HG02840 (cell line): Measurements from ENCODE around the gene KRT81.
"Not testable (repeated sequence)": the region's sequence is repeated elsewhere in the genome, so short reads cannot be mapped to it uniquely, and the experiment has no call there.

Source experiments
- ATAC-seq: cut with Tn5 transposase; IDR thresholded peaks from one replicate; pipeline ENCODE4 v1.9.1; 2021; ENCODE audit warnings: mild to moderate bottlenecking, moderate library complexity, moderate number of reproducible peaks; ENCODE audit not compliant: unreplicated experiment, low FRiP score

KRT81 gene

GRCh38 chr12:52278575-52279421 lies 12.5 kb downstream of the KRT81 start:
- no peak for ATAC-seq

- no peak for ATAC-seq
Measured at GRCh38 chr12:52277486-52278245, 13.7 kb downstream of the KRT81 start.

GRCh38 chr12:52275686-52276085 lies 15.6 kb downstream of the KRT81 start:
- no peak for ATAC-seq

- no peak for ATAC-seq
Measured at GRCh38 chr12:52274521-52275120, 16.7 kb downstream of the KRT81 start, which contains the start of gene KRT86. Gene KRT86 (plus strand): TSS chr12:52274645. CDS start chr12:52301917, 27,272 bp downstream.

GRCh38 chr12:52271158-52271557 lies 20.2 kb downstream of the KRT81 start:
- no peak for ATAC-seq

GRCh38 chr12:52270541-52271070 lies 20.7 kb downstream of the KRT81 start:
- ATAC-seq: no peak

- no peak for ATAC-seq
Measured at GRCh38 chr12:52268212-52268611, 23.1 kb downstream of the KRT81 start.

- no peak for ATAC-seq
Measured at GRCh38 chr12:52267699-52268098, 23.6 kb downstream of the KRT81 start.

- ATAC-seq: no peak
Measured at GRCh38 chr12:52267266-52267665, 24.1 kb downstream of the KRT81 start.

GRCh38 chr12:52266514-52266913 lies 24.8 kb downstream of the KRT81 start:
- ATAC-seq: no peak

GRCh38 chr12:52264435-52264825 lies 26.9 kb downstream of the KRT81 start:
- ATAC-seq: no peak

- ATAC-seq: no peak
Measured at GRCh38 chr12:52263761-52264434, 27.4 kb downstream of the KRT81 start.

- no peak for ATAC-seq
Measured at GRCh38 chr12:52262286-52262685, 29.0 kb downstream of the KRT81 start.

GRCh38 chr12:52261208-52261484 lies 30.2 kb downstream of the KRT81 start:
- no peak for ATAC-seq

GRCh38 chr12:52260361-52261207 lies 30.8 kb downstream of the KRT81 start:
- ATAC-seq: no peak

GRCh38 chr12:52259657-52260243 lies 31.6 kb downstream of the KRT81 start:
- no peak for ATAC-seq

GRCh38 chr12:52258335-52258901 lies 32.9 kb downstream of the KRT81 start:
- no peak for ATAC-seq

- not testable (repeated sequence) for ATAC-seq
Measured at GRCh38 chr12:52257922-52258321, 33.4 kb downstream of the KRT81 start.

- no peak for ATAC-seq
Measured at GRCh38 chr12:52257074-52257551, 34.2 kb downstream of the KRT81 start.
